HEK293 (cell line): ENCODE data around the gene SLC5A12.

Experiments used
- ZNF138 ChIP-seq: fragments of 450-650 bp; formaldehyde crosslinking; IDR thresholded peaks from 2 replicates; pipeline ENCODE4 v1.5.1; 2016; ENCODE audit warnings: missing biosample characterization, missing genetic modification characterization, borderline replicate concordance
- ZNF175 ChIP-seq: fragments of 450-650 bp; formaldehyde crosslinking; IDR thresholded peaks from 2 replicates; pipeline ENCODE4 v1.5.1; 2016; ENCODE audit warnings: missing biosample characterization, missing genetic modification characterization
- ZNF223 ChIP-seq: fragments of 450-650 bp; formaldehyde crosslinking; IDR thresholded peaks from 2 replicates; pipeline ENCODE4 v1.5.1; 2016; ENCODE audit warnings: missing biosample characterization, missing genetic modification characterization
- ZNF302 ChIP-seq: fragments of 450-650 bp; formaldehyde crosslinking; IDR thresholded peaks from 2 replicates; pipeline ENCODE4 v1.5.1; 2016; ENCODE audit warnings: missing biosample characterization, missing genetic modification characterization, low read depth
- ZNF560 ChIP-seq: fragments of 450-650 bp; formaldehyde crosslinking; IDR thresholded peaks from 2 replicates; pipeline ENCODE4 v1.5.1; 2017; ENCODE audit warnings: missing biosample characterization, missing genetic modification characterization, borderline replicate concordance

DNA sequence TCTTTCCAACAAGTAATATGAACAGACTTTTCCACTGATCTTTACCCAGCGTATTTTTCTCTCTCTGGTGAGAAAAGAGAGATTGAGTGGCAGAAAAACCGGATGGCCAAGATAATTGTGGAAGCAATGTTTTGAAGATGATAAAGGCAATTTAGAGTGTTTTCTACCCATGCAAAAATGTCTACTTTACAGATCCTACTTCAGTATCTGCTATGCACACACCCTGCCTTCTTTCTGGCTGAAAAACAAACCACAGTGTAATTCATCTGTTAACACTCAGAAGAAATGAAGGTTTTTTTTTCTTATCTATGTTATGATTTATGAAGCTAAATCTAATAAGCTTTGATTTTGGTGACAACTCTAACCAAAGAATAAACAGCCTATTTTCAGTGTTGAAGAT, 56.8 kb downstream of the SLC5A12 start:
- TF ChIP-seq ZNF175, result no peak
- TF ChIP-seq ZNF560 (tag by site-specific recombination), result no peak
- no peak for TF ChIP-seq ZNF138 (tag by site-specific recombination)
- TF ChIP-seq ZNF302 (tag by site-specific recombination), result no peak
- no peak for TF ChIP-seq ZNF223 (tag by site-specific recombination)
